H1 (cell line): Measurements from ENCODE around the gene ARHGAP32. TPM values are rescaled to one million over a fixed set of nuclear protein-coding genes. Genes with fewer than 3 reads are reported as not detected.

Experiments
- CHD7 ChIP-seq: fragments of 300-600 bp; sonication (generic); IDR thresholded peaks from 2 replicates; pipeline ENCODE4 v1.7.1; 2012; ENCODE audit warnings: low read length, moderate library complexity, mild to moderate bottlenecking, inconsistent platforms; ENCODE audit not compliant: insufficient replicate concordance
- polyA plus RNA-seq, 7 experiments: library from polyadenylated mRNA; depleted of rRNA in 3 of 7; stranded (reverse) in 5 of 7; unstranded in 2 of 7; fragments of >200 nt in 5 of 7; fragments of 200-250 nt in 2 of 7; gene quantifications; 1 replicate in 5 of 7; 2 replicates in 1 of 7; 4 replicates in 1 of 7; pipeline versions ENCODE4 v1.2.1 to v1.2.3, GENCODE V29; 2011 to 2013; ENCODE audit warnings: missing spikeins in 2 of 7, mixed read lengths in 2 of 7
- total RNA-seq: library from RNA; stranded (reverse); fragmentation: NEBNext Ultra II Directional; extraction: Animal tissue kit (Norgen Biotek cat#: 25700); gene quantifications from 2 replicates; pipeline ENCODE4 v1.2.1, GENCODE V29; 2021

The ARHGAP32 gene
- total and polyA plus RNA-seq, 2 of the 8 experiments (the other 6 are each of a cell fraction or from before 2014, with no cell fraction given): 13.7 to 30.0 TPM

GRCh38 chr11:129006161-129006560 is 186.0 kb downstream of the ARHGAP32 start (continued):
- TF ChIP-seq CHD7: no peak
